K562 (cell line): Measurements from ENCODE around the gene TMEM11. TPM values are rescaled to one million over a fixed set of nuclear protein-coding genes. Genes with fewer than 3 reads are reported as not detected.

ENCODE experiments used
- ADNP ChIP-seq: fragments of 200-800 bp; sonication (Bioruptor generic); IDR thresholded peaks from 2 replicates; pipeline ENCODE4 v1.6.1; 2016; ENCODE audit warnings: missing genetic modification characterization, missing compliant biosample characterization
- ARID2 ChIP-seq: fragments of 450-650 bp; IDR thresholded peaks from 2 replicates; pipeline ENCODE4 v1.6.1; 2017; ENCODE audit warnings: antibody characterized with exemption, mild to moderate bottlenecking
- ATF1 ChIP-seq, 2 experiments: fragments of 450-650 bp in 1 of 2; IDR thresholded peaks; 2 replicates each; pipeline ENCODE4 v1.6.1; 2016; ENCODE audit warnings: missing compliant biosample characterization in 1 of 2, missing genetic modification characterization in 1 of 2
- CBX1 ChIP-seq: sonication (generic); IDR thresholded peaks from 2 replicates; pipeline ENCODE4 v1.6.1; 2016; ENCODE audit warnings: antibody characterized with exemption, low read depth, mild to moderate bottlenecking
- CHD4 ChIP-seq: fragments of 200-600 bp; sonication (generic); IDR thresholded peaks from 3 replicates; pipeline ENCODE4 v1.6.1; 2012; ENCODE audit warnings: low read depth, mild to moderate bottlenecking, mixed read lengths, low read length, inconsistent platforms; ENCODE audit not compliant: insufficient read depth, insufficient replicate concordance, poor library complexity, severe bottlenecking
- HDAC2 ChIP-seq: fragments of 450-650 bp; IDR thresholded peaks from 2 replicates; pipeline ENCODE4 v1.6.1; 2016; ENCODE audit warnings: mild to moderate bottlenecking
- MED1 ChIP-seq: sonication (generic); formaldehyde crosslinking; IDR thresholded peaks from 2 replicates; pipeline ENCODE4 v1.8.1; 2023; ENCODE audit warnings: missing genetic modification reagents, borderline replicate concordance
- PYGO2 ChIP-seq: fragments of 450-650 bp; IDR thresholded peaks from 2 replicates; pipeline ENCODE4 v1.6.1; 2016; ENCODE audit warnings: mild to moderate bottlenecking, missing genetic modification characterization, moderate library complexity, missing compliant biosample characterization
- SMARCA5 ChIP-seq: fragments of 450-650 bp; IDR thresholded peaks from 2 replicates; pipeline ENCODE4 v1.6.1; 2016
- SNIP1 ChIP-seq: fragments of 450-650 bp; IDR thresholded peaks from 2 replicates; pipeline ENCODE4 v1.7.1; 2017; ENCODE audit warnings: low read depth, mild to moderate bottlenecking
- TOE1 ChIP-seq, 2 experiments: fragments of 450-650 bp in 1 of 2; sonication (generic) in 1 of 2; formaldehyde crosslinking in 1 of 2; IDR thresholded peaks; 2 replicates each; pipeline versions ENCODE4 v1.7.1 to v1.8.0; 2016 to 2022; ENCODE audit warnings: borderline replicate concordance in 2 of 2, mild to moderate bottlenecking in 2 of 2, antibody characterized with exemption in 1 of 2, inconsistent platforms in 1 of 2, low read depth in 1 of 2, missing genetic modification reagents in 1 of 2, moderate library complexity in 1 of 2
- ZKSCAN8 ChIP-seq: fragments of 200-800 bp; sonication (Bioruptor generic); IDR thresholded peaks from 2 replicates; pipeline ENCODE4 v1.6.1; 2016; ENCODE audit warnings: missing genetic modification characterization, missing compliant biosample characterization
- ZNF609 ChIP-seq: sonication (generic); formaldehyde crosslinking; IDR thresholded peaks from 2 replicates; pipeline ENCODE4 v1.8.1; 2023; ENCODE audit warnings: missing genetic modification reagents, mild to moderate bottlenecking, borderline replicate concordance
- polyA plus RNA-seq, 8 experiments: library from polyadenylated mRNA; depleted of rRNA in 4 of 8; stranded (reverse) in 5 of 8; unstranded in 3 of 8; fragments of >200 nt; fragmentation: Nextera tagmentation in 2 of 8; fragmentation: Illumina TruSeq in 1 of 8; extraction: Ambion mirVana in 2 of 8; extraction: Trizol in 1 of 8; gene quantifications; 2 replicates each; pipeline versions ENCODE4 v1.2.1 to v1.2.3, GENCODE V29; 2011 to 2014; ENCODE audit warnings: inconsistent platforms in 1 of 8, missing spikeins in 1 of 8
- total RNA-seq, 7 experiments: library from RNA; depleted of rRNA in 6 of 7; stranded (reverse); fragments of >200 nt in 6 of 7; fragmentation: Illumina TruSeq in 2 of 7; extraction: Trizol in 2 of 7; gene quantifications; 2 replicates each; pipeline versions ENCODE4 v1.2.1 to v1.2.3, GENCODE V29; 2011 to 2021; ENCODE audit warnings: low replicate concordance in 1 of 7

The TMEM11 gene
- total and polyA plus RNA-seq, 9 of the 15 experiments (the other 6 are each of a cell fraction or from before 2014, with no cell fraction given), result 12.0 to 40.7 (median 30.0) TPM

- TF ChIP-seq ZNF609 (CRISPR knock-in tag), result no peak
- TF ChIP-seq SMARCA5, result peak; percentile 55; the same call in 1 of the 2 replicates
- TF ChIP-seq SNIP1, result peak; percentile 37; the same call in 1 of the 2 replicates
- TF ChIP-seq ARID2, result no peak
- peak; percentile 98 for TF ChIP-seq ZKSCAN8 (CRISPR knock-in tag)
- TF ChIP-seq CHD4, result peak; percentile 73
- TF ChIP-seq PYGO2, result no peak
- no peak for TF ChIP-seq ATF1 (CRISPR knock-in tag; IDR thresholded peaks at IDR 0.05)
- TF ChIP-seq ATF1 (tag; IDR thresholded peaks at IDR 0.05), result peak; percentile 13; the same call in 1 of the 2 replicates
- TF ChIP-seq CBX1, result peak; percentile 50; the same call in 1 of the 2 replicates
- no peak for TF ChIP-seq MED1 (CRISPR knock-in tag)
- 0 out of 2 replicates have a peak, but pooled peaks have one; percentile 9 for TF ChIP-seq TOE1 (IDR thresholded peaks at IDR 0.05; ENCODE audit: borderline replicate concordance)
- no peak for TF ChIP-seq TOE1 (CRISPR knock-in tag; IDR thresholded peaks at IDR 0.05; ENCODE audit: borderline replicate concordance, low read depth)
- TF ChIP-seq ADNP (tag), result peak; percentile 87
- TF ChIP-seq HDAC2, result peak; percentile 94
Observed at GRCh38 chr17:21253646-21254441, 39.9 kb upstream of the TMEM11 start (continued).
